SK-N-DZ (cell line): ENCODE measurements around the gene POLR2E.
A peak's percentile ranks its signal among the peaks of the same experiment; 100 is the strongest.

ENCODE experiments used
- DNase-seq: peaks from one replicate; pipeline ENCODE4 v3.0.0-alpha.2; 2015; ENCODE audit warnings: low spot score

The POLR2E gene

DNA sequence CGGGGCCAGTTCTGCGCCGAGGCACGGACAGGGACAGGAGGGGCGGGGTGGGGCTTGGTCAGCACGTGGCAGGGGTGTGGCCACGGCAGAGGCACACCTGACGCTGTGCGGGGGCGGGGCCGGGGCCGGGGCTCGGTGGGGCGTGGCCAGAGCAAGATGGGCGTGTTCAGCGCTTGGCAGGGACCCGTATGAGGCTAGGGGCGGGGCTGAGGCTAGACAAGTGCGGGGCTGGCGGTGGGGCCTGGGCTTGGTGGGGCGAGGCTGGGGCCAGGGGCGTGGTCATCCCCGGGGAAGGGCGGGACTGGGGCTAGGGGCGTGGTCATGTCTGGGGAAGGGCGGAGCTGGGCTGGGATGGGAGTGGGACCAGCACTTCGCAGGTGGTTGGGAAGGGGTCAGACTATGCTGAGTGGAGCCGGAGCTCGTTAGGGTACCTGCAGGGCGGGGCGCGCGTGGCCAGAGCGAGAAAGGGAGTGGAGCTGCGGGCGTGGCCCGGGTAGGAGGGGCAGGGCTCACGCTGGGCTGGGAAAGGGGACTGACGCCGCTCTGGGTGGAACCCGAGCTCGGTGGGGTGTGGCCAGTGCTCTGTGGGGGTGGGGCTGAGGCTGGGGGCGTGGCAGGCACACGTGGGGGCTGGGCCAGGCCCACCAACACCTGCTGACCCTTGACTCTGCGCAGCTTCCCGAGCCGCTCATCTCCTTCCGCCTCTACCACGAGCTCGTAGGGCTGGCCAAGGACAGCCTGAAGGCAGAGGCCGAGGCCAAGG, 12.8 kb downstream of the POLR2E start:
- DNase-seq = peak; percentile 78

DNA sequence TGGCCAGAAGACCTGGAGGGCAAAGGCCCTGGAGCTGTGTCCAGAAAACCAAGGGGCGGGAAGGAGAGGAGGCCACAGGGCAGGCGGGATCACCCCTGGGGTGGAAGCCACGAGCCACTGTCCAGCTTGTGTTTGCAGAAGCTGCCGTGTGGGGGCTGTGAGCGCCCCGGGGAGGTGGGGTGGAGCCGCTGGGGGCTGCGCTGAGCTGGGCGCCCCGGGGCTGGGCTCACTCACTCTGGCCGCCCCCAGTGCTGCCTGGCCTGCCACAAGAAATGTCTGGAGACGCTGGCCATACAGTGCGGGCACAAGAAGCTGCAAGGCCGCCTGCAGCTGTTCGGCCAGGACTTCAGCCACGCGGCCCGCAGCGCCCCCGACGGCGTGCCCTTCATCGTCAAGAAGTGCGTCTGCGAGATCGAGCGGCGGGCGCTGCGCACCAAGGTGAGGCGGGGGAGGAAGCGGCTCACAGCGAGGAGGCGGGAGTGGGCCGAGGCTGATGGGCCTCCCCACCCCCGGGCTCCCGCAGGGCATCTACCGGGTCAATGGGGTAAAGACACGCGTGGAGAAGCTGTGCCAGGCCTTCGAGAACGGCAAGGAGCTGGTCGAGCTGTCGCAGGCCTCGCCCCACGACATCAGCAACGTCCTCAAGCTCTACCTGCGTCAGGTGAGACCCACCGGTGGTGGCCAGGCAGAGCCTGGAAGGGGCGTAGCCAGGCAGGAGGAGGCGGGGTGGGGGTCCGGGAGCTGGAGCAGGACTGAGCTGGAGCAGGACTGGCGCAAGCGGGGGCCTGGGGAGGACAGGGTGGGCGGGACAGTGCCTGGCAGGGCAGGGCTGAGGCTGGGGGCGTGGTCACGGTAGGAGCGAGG, 13.6 kb downstream of the POLR2E start:
- peak; percentile 70 for DNase-seq

DNA sequence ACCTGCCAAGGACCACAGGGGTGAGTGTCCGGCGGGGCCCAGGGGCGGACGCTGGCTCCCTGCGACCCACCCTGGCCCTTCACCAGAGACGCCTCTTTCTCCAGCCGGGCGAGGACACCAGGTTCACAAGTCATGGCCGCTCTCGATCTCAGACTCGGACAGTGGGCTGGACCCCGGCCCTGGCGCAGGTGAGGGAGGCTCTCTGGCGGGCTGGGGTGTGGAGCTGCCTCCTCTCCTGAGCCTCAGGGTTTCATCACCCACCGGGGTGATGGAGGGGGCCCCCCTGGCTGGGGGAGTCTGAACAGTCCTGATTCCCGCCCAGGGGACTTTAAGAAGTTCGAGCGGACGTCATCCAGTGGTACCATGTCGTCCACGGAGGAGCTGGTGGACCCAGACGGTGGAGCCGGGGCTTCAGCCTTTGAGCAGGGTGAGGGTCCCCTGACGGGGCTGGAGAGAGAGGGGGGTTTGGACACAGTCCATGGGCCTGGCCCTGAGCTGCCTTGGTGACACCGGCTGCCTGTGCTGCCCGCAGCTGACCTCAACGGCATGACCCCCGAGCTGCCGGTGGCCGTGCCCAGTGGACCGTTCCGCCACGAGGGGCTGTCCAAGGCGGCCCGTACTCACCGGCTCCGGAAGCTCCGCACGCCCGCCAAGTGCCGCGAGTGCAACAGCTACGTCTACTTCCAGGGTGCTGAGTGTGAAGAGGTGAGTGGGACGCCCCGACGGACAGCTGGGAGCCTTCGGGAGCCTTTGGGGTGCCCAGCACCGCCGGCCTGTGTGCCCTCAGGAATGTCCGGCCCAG, 14.6 kb downstream of the POLR2E start:
- no peak for DNase-seq

DNA sequence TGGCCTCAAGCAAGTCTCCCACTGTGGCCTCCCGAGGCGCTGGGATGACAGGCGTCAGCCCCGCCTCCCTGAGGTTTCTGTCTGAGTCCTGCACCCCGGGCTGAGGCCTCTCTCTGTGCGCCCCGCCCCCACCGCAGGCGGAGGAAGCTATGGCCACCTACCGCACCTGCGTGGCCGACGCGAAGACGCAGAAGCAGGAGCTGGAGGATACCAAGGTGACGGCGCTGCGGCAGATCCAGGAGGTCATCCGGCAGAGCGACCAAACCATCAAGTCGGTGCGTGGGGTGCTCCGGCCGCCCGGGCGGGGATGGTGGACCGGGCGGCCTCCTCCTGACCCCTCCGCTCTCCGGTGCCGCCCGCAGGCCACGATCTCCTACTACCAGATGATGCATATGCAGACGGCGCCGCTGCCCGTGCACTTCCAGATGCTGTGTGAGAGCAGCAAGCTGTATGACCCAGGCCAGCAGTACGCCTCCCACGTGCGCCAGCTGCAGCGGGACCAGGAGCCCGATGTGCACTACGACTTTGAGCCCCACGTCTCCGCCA, 15.5 kb downstream of the POLR2E start:
- DNase-seq = peak; percentile 83

DNA sequence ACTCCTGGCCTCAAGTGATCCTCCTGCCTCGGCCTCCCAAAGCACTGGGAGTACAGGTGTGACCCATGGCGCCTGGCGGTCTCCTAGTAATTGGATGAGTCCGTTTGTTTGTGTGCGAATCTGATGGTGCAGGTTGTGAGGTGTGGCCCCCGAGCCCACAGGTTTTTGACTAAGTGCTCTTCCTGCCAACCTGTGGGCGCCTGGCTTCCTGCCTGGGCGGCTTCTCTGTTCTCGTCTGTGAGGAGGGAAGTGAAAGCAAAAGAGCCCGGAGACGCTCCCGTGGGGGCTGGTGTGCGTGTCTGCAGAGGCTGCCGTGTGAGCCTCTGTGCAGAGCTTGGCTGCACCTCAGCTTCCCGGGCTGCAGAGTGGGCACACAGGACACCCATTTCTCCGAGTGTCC, 18.2 kb downstream of the POLR2E start:
- DNase-seq = no peak

DNA sequence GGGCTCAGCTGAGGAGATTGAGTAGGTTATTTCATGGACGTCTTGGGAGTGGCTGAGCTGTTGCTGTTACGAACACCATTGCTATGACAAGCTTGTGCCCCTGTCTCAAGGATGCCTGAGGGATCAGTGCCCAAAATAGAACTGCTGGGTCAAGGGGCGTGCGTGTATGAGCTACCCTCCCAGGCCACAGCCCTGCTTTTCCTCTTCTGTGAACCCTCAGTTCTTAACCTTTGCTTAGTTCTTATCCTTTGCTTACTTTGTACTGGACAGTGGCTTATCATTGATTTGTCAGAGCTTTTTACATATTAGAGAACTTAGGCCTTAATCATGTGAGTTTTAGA, 19.2 kb downstream of the POLR2E start:
- DNase-seq = no peak

DNA sequence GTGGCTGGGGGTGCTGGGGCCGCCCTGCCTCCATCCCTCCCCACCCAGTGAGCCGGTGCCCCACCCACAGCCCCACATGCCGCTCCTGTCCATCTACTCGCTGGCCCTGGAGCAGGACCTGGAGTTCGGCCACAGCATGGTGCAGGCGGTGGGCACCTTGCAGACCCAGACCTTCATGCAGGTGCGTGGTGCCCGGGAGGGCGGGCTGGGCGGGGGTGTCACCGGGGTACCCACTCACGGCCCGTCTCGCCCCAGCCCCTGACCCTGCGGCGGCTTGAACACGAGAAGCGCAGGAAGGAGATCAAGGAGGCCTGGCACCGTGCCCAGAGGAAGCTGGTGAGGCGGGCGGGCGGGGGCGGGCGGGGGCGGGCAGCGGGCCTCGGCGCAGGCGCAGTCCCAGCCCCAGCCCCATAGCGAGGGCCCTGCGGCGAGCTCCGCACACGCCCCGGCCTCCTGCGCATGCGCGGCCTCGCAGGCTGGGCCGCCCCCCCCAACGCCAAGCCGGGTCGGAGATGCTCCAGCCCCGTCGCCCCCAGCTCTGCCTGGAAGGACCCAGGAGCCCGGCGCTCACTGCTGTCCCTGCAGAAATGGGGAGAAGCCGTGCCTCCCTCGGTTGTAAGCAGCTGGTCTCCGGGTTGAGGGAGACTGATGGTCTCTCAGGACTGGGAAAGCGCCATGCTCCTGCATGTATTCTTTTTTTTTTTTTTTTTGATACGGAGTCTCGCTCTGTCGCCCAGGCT, 20.5 kb downstream of the POLR2E start:
- DNase-seq = peak; percentile 70

DNA sequence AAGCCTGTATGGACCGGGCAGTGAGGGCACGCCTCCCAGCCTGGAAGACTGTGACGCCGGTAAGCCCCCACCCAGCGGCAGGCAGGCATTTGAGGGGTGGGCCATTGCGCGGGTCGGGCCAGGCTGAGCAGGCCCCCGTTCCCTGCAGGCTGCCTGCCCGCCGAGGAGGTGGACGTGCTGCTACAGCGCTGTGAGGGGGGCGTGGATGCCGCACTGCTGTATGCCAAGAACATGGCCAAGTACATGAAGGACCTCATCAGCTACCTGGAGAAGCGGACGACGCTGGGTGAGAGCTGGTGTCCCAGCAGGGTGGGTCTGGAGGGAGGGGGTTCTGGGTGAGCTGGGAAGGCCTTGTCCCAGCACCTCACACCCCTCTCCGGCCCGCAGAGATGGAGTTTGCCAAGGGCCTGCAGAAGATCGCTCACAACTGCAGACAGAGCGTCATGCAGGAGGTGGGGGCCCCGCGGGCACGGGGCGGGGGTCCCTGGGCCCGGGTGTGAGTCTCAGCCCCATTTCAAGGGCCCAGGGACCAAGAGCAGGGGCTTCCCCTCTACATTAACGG, 21.1 kb downstream of the POLR2E start:
- DNase-seq = no peak

DNA sequence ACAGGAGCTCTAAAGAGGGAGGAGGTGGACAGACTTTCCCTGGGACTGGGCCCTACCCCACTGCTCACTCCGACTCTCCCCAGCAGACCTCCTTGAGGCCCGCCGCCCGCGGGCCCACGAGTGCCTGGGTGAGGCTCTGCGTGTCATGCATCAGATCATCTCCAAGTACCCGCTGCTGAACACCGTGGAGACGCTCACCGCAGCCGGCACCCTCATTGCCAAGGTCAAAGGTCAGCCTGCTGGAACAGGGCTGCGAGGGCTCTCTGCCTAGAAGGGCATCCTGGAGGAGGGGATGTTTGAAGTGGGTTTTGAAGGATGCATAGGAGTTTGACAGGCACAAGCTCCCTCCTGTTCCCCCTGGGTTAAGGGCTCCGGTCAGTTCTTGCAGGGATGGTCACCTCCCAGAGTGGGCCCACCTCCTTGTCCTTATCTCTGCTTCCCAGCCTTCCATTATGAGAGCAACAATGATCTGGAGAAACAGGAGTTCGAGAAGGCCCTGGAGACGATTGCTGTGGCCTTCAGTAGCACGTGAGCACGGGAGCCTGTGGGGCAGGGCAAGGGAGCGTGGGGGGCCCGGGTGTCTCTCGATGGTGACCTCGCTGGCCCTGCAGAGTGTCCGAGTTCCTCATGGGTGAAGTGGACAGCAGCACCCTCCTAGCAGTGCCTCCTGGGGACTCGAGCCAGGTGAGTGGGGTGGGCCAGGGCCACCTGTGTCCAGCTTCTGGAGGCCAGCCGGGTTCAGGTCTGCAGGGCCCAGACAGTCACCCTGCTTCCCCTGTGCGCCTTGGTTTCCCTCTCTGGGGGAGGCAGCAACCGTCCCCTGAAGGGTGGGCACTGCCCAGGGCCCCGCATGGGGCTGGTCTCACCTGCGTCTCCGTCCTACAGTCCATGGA, 21.9 kb downstream of the POLR2E start:
- DNase-seq = no peak

DNA sequence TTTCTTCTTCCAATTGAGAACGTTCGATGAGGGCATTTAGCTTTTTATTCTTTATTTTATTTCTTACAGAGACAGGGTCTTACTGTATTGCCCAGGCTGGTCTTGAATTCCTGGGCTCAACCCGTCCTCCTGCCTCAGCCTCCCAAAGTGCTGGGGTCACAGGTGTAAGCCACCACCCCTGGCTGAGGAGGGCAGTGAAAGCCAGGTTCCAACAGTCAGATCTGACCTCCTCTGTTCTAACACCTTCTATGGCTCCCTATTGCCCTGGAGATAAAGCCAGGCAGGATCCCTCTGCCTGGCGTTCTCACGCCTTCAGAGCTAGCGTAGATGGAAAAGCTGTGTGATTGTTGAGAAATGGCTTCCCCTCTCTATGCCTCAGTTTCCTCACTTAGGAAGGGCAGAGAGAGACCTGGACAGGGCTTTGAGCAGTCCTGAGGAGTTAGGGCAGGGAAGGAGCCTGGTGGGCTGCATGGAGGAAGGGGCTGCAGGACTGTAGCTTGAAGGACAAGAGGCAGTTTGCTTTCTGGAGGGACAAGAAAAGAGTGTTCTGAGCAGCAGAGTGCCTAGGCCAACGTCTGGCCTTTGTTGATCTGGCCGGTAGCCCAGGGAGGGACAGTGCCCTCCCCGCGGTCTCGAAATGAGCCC, 22.7 kb downstream of the POLR2E start:
- DNase-seq = no peak

DNA sequence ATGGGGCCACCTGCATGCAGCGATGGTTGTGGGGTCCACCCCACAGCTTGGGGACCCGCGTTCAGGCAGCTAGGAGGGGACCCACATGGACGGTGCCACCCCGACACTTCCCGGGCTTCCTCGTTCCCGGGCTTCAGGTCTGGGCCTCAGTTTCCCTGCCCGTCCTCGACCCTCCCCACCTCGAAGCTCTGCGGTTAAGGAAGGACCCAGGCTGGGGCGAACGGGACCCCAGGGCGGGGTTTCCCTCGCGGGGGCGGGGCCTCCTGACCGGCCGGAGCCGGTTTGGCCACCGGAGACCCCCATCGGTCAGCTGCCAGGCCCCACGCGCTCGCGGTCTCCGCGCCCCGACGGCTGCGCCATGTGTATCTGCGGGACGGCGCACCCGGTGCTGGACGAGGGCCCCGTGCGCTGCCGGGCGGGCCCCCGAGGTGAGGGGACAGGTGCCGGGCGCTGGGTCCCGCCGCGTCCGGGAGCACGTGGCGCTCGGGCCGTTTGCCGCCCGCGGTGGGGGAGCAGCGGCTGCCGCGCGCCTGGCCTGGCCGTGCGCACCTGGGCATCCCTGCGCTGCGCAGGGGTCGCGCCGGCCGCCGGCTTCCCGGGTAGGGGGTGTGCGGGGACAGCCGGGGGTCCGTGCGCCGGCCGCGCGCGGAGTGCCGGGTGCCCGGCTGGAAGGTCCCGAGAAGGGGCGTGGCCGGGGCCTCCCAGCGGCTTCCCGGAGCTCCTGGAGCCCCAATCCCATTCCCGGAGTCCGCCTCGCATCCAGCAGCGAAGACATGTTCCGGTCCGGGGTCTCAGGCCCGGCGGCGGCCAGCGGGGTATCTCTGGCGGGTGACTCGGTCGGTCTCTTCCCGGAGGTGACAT, 24.0 kb downstream of the POLR2E start:
- no peak for DNase-seq

DNA sequence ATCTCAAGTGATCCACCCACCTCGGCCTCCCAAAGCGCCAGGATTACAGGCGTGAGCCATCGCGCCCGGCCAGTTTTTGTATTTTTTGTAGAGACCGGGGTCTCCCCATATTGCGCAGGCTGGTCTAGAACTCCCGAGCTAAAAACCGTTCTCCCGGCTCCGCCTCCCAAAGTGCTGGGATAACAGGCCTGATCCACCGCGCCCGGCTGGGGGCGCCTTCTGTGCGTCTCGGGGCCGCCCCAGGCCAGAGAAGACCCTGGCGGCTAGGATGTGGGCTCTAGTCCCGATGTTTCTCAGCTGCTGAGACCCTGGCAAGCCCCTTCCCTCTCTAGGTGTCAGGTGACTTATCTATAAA, 24.6 kb downstream of the POLR2E start:
- DNase-seq = no peak

DNA sequence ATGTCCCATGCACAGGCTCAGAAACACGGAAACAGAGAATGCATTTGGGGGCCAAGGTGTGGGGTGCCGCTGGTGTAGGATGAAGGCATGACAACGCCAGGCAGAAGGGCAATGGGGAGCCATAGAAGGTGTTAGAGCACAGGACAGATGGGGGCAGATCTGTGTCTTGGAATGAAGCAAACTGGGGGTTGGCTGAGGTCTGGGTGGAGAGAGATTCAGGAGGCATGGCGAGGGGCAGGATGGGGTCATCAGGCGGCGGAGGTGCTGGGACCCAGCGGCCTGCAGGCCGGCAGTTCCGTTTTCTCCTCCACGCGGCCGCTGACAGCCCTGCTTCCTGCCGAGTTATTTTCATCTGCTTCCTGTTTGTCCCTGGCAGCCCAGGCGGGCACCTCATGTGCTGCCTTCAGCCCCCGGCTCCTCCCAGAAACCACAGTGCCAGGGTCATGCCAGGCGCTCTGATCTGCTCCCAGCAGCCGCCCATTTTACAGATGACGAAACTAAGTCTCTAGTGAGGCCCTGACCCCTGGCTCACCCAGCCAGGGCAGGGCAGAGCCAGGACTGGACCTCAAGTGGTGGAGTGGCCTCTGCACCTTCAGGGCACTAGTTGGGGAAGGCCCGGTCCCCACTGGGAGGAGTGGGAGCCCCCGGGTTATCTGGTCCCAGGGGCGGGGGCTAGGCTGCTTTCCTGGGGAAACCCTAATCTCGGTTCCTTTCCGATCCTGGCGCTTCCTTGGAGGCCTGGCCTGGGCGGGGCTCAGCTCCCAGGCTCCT, 26.0 kb downstream of the POLR2E start:
- DNase-seq = no peak

DNA sequence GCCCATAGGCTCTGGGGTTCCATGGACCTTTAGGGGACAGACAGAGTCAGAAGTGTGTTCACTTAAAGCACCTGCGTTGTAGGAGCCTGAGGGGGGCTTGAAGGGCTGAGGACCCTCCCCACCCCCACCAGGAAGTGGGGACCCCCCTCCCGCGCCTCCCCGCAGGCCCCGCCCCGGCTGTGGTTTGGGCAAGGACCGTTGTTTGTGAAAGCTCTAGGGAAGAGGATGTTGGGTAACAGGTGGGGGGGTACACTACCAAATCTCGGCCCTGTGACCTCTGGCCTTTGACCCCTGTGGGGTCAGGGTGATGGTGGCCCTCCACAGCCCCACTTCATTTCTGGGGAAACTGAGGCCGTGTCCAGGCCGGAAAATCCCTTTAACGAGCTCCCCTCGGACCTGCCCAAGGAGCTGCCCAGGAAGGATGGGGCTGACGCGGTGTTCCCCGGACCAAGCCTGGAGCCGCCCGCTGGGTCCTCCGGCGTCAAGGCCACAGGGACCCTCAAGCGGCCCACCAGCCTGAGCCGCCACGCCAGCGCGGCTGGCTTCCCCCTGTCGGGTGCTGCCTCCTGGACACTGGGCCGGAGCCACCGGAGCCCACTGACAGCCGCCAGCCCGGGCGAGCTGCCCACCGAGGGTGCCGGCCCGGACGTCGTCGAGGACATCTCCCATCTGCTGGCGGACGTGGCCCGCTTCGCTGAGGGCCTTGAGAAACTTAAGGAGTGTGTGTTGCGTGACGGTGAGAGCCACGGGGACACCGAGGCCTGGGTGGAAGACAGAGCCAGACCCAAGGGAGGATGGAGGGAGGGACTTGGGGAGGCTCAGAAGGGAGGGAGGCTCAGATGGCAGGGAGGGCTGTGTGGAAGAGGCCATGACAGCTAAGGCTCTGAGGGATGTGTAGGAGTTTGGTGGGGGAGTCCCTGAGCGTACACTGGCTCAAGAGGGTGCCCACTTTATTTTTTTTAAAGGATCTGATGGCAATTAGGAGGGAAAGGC, 26.9 kb downstream of the POLR2E start:
- no peak for DNase-seq

DNA sequence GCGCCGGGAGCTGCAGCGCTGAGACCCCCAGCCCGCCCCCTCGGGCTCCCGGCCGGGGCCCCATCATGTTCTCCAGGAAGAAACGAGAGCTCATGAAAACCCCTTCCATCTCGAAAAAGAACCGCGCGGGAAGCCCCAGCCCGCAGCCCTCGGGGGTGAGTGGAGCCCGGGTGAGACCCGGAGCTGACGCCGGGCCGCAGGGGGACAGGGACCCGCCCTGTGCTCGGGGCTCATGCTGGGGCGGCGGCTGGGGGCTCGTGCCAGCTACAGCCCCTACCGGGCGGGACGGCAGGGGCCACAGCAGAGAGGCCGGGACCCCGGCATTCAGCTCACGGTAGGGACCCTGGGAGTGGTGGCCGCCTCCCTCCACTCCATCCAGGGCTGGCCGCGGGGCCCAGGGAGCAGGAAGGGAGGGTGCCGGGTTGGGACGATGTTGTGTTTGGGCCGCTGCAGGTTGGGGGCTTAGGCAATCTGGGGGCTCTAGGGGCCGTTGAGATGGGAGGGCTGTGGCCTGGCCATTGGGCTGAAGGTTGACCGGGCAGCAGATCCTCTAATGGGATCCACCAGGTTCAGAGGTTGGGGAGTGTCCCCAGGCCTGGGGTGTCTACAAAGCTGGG, 27.7 kb downstream of the POLR2E start:
- no peak for DNase-seq

DNA sequence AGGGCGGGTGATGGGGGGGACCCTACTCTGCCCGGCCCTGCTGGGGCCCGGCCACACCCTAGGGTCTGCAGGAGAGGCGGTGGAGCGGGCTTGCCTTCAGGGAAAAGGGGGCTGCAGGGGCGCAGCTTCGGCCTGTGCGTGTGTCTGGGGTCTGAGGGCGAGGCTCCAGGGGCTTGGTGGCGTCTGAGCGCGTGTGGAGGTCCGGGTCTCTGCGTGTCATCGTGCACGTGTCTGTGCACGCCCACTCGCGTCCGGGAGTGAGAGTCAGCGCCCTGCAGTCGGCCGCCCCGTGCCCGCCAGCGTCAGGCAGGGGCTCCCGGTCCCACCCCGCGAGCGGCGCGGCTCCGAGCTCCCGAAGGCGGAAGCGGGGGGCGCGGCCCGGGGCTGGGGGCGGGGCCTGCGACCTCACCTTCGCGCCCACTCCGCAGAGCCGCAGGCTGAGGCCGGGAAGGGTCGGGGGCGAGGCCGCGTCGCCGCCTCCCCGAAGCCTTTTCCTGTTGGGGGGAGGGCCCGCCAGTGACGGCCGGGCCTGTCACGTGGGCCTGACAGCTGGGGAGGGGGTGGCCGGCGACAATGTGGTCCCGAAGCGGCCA, 28.3 kb downstream of the POLR2E start, which contains the start of gene ARHGAP45:
ARHGAP45 (plus strand) TSS at position 420 of the 593 bp plus-strand sequence. CDS start 239 bp downstream, outside the sequence.
- no peak for DNase-seq
